Measurements from ENCODE around the gene PARP4. TPM values are rescaled to one million over a fixed set of nuclear protein-coding genes. Genes with fewer than 3 reads are reported as not detected.

Gene PARP4
- total and polyA plus RNA-seq, 2 donors (not counting 1 experiment from before 2014, with no cell fraction given), result 41.2 to 41.8 TPM

DNA sequence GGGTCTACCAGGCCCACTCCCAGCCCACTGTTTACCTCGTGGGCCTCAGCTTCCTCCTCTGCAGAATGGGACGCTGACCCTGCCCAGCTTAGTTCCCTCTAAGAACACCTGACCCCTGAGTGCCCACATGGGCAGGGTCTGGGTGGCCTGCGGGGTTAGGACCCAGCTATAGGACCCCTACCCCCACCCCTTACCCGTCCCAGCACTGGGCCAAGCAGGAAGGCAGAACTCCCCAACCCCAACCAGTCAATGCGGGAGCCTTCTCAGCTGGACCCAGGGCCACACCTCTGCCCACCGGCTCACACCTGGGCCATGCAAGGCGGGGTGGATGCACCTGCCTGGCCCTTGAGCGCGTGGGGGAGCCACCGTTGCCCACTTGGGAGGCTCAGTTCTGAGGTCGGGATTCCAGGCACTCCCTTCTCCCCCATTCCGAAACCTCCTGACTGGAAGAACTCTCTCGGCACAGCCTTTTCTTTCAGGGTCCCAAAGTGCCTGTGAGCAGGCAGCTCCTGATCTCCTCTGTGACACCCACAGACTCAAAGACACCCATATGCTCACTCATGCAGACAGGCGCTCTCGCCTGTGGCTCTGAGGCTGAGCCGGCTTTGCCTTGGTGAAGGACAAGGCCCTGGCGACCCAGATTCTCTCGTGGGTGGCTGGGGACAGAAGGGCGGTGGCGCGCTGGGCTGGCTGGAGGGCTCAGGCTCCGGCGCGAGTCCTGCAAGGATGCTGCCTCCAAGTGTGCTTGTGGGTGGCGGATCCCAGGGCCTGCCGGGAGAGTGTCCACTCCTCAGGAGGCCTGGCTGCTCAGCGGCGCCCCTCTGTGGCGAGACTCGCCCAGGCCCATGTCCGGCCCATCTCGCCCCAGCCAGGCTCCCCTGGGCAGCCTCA is 27.9 kb upstream of the PARP4 start:
- H3K27me3 ChIP-seq (ENCODE audit: control insufficient read depth, insufficient read depth, low read length), result peaks cover 5% of the 10 kb centered on the region
- H3K4me3 ChIP-seq (replicated peaks in 1 of 4; ENCODE audit: control extremely low read depth in 1 of 4, insufficient read depth in 1 of 4, low read depth in 3 of 4, low read length in 4 of 4), result no peak overlapping the region
- no peak overlapping the region for H3K9ac ChIP-seq (ENCODE audit: insufficient read depth, low read length)
- H3K27ac ChIP-seq (ENCODE audit: insufficient read depth, low read length), result no peak overlapping the region
- no peaks in the 10 kb centered on the region for H3K9me3 ChIP-seq (ENCODE audit: control insufficient read depth, insufficient read depth, low read depth, low read length)
- H3K36me3 ChIP-seq (ENCODE audit: control insufficient read depth, insufficient read depth, low read length), result no peaks in the 10 kb centered on the region
- no peak overlapping the region for H3K4me2 ChIP-seq (ENCODE audit: extremely low read depth, insufficient read depth, low read length)
- H3K79me2 ChIP-seq (ENCODE audit: control insufficient read depth, insufficient read depth, low read length), result no peaks in the 10 kb centered on the region
- no peak for DNase-seq (ENCODE audit: low read depth in 2 of 2)
- TF ChIP-seq, protein P1, sequence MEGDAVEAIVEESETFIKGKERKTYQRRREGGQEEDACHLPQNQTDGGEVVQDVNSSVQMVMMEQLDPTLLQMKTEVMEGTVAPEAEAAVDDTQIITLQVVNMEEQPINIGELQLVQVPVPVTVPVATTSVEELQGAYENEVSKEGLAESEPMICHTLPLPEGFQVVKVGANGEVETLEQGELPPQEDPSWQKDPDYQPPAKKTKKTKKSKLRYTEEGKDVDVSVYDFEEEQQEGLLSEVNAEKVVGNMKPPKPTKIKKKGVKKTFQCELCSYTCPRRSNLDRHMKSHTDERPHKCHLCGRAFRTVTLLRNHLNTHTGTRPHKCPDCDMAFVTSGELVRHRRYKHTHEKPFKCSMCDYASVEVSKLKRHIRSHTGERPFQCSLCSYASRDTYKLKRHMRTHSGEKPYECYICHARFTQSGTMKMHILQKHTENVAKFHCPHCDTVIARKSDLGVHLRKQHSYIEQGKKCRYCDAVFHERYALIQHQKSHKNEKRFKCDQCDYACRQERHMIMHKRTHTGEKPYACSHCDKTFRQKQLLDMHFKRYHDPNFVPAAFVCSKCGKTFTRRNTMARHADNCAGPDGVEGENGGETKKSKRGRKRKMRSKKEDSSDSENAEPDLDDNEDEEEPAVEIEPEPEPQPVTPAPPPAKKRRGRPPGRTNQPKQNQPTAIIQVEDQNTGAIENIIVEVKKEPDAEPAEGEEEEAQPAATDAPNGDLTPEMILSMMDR (conservative IDR thresholded peaks at IDR 0.05 in 1 of 2, IDR thresholded peaks at IDR 0.05 in 1 of 2; ENCODE audit: low read depth in 1 of 2, low read length in 2 of 2), result no peak
- no peak for TF ChIP-seq EZH2 (IDR thresholded peaks at IDR 0.05; ENCODE audit: low read length, missing control alignments)
- no peak overlapping the region for H2AFZ ChIP-seq (ENCODE audit: low read length)
- no peaks in the 10 kb centered on the region for H3K4me1 ChIP-seq (ENCODE audit: control insufficient read depth, extremely low read depth, insufficient read depth, low read length)
- no peaks in the 10 kb centered on the region for H4K20me1 ChIP-seq (ENCODE audit: control insufficient read depth, extremely low read depth, insufficient read depth, low read length)

DNA sequence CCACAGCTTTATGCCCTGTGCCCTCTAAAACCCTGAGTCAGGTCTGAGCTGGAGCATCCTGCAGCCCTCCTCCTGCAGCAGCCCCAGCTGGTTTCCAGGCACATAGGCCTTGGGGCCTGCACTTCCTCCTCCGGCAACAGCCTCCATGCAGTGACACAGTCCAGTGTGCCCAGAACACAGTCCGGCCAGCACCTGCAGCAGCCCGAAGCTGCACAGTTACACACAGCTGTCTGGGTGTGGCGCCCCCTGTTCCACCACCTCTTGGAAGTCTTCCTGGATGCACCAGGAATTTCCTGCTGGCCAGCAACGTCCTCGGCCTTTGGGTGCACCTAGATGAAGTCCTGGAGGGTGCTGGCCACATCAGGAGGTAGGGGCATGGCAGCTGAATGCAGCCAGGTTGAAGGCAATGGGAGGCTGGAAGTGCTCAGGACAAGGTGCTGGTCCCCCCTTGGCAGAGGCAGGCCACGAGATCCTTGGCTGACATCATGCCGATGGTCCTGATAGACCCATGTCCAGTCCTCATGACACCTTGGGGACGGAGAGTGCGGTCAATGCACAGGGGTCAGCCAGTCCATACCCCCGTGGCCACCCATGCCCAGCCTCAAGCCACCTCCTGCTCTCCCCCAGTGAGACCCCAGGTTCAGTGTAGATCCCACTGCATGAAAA is 27.1 kb upstream of the PARP4 start:
- Histone ChIP-seq H3K4me2 (ENCODE audit: extremely low read depth, insufficient read depth, low read length) (no peak overlapping the region), H4K20me1 (ENCODE audit: control insufficient read depth, extremely low read depth, insufficient read depth, low read length) (no peaks in the 10 kb centered on the region), H3K4me1 (ENCODE audit: control insufficient read depth, extremely low read depth, insufficient read depth, low read length) (no peaks in the 10 kb centered on the region), H3K9ac (ENCODE audit: insufficient read depth, low read length) (no peak overlapping the region), H3K79me2 (ENCODE audit: control insufficient read depth, insufficient read depth, low read length) (no peaks in the 10 kb centered on the region), H3K27ac (ENCODE audit: insufficient read depth, low read length) (no peak overlapping the region), H2AFZ (ENCODE audit: low read length) (no peak overlapping the region), H3K9me3 (ENCODE audit: control insufficient read depth, insufficient read depth, low read depth, low read length) (no peaks in the 10 kb centered on the region), H3K27me3 (ENCODE audit: control insufficient read depth, insufficient read depth, low read length) (peaks cover 5% of the 10 kb centered on the region), H3K36me3 (ENCODE audit: control insufficient read depth, insufficient read depth, low read length) (no peaks in the 10 kb centered on the region), H3K4me3 (replicated peaks in 1 of 4; ENCODE audit: control extremely low read depth in 1 of 4, insufficient read depth in 1 of 4, low read depth in 3 of 4, low read length in 4 of 4) (no peak overlapping the region)
- DNase-seq (ENCODE audit: low read depth in 2 of 2), result no peak
- TF ChIP-seq, protein P1 (conservative IDR thresholded peaks at IDR 0.05 in 1 of 2, IDR thresholded peaks at IDR 0.05 in 1 of 2; ENCODE audit: low read depth in 1 of 2, low read length in 2 of 2), result no peak

GRCh38 chr13:24529478-24529877 is 16.9 kb upstream of the PARP4 start:
- no peak for DNase-seq (ENCODE audit: low read depth in 2 of 2)
- Histone ChIP-seq H3K4me2 (ENCODE audit: extremely low read depth, insufficient read depth, low read length) (no peak overlapping the region), H3K9ac (ENCODE audit: insufficient read depth, low read length) (no peak overlapping the region), H3K27me3 (ENCODE audit: control insufficient read depth, insufficient read depth, low read length) (peaks cover 10% of the 10 kb centered on the region), H3K27ac (ENCODE audit: insufficient read depth, low read length) (no peak overlapping the region), H2AFZ (ENCODE audit: low read length) (no peak overlapping the region), H3K79me2 (ENCODE audit: control insufficient read depth, insufficient read depth, low read length) (no peaks in the 10 kb centered on the region), H3K4me1 (ENCODE audit: control insufficient read depth, extremely low read depth, insufficient read depth, low read length) (no peaks in the 10 kb centered on the region), H3K4me3 (replicated peaks in 1 of 4; ENCODE audit: control extremely low read depth in 1 of 4, insufficient read depth in 1 of 4, low read depth in 3 of 4, low read length in 4 of 4) (no peak overlapping the region), H3K9me3 (ENCODE audit: control insufficient read depth, insufficient read depth, low read depth, low read length) (no peaks in the 10 kb centered on the region), H3K36me3 (ENCODE audit: control insufficient read depth, insufficient read depth, low read length) (no peaks in the 10 kb centered on the region), H4K20me1 (ENCODE audit: control insufficient read depth, extremely low read depth, insufficient read depth, low read length) (no peaks in the 10 kb centered on the region)
- no peak for TF ChIP-seq EZH2 (IDR thresholded peaks at IDR 0.05; ENCODE audit: low read length, missing control alignments)
- TF ChIP-seq, protein P1 (conservative IDR thresholded peaks at IDR 0.05 in 1 of 2, IDR thresholded peaks at IDR 0.05 in 1 of 2; ENCODE audit: low read depth in 1 of 2, low read length in 2 of 2), result no peak

Measured in fibroblast of lung (primary cell).